Osteoblast (primary cell): ENCODE results near the gene NT5DC1. TPM values are rescaled to one million over a fixed set of nuclear protein-coding genes. Genes with fewer than 3 reads are reported as not detected.

ENCODE experiments used
- DNase-seq: peaks from one replicate; pipeline ENCODE4 v3.0.0; 2011; ENCODE audit warnings: low spot score, mixed read lengths; ENCODE audit not compliant: insufficient read length; ENCODE audit errors: missing footprints
- H2AFZ ChIP-seq: 2 replicates; pipeline ENCODE4 v1.6.0; 2011; ENCODE audit warnings: mild to moderate bottlenecking, low read length
- H3K27ac ChIP-seq: 2 replicates; pipeline ENCODE4 v1.5.1; 2011; ENCODE audit warnings: mild to moderate bottlenecking, low read depth, low read length, moderate library complexity
- H3K27me3 ChIP-seq: 2 replicates; pipeline ENCODE4 v1.6.0; 2012; ENCODE audit warnings: mild to moderate bottlenecking, control low read depth, inconsistent platforms, low read length, moderate library complexity; ENCODE audit not compliant: insufficient read depth
- H3K36me3 ChIP-seq: 2 replicates; pipeline ENCODE4 v1.5.1; 2011; ENCODE audit warnings: mild to moderate bottlenecking, low read length, control low read depth, moderate library complexity; ENCODE audit not compliant: insufficient read depth
- H3K4me1 ChIP-seq: 2 replicates; pipeline ENCODE4 v1.5.1; 2011; ENCODE audit warnings: mild to moderate bottlenecking, low read length, control low read depth, moderate library complexity; ENCODE audit not compliant: insufficient read depth
- H3K4me2 ChIP-seq: 2 replicates; pipeline ENCODE4 v1.6.0; 2011; ENCODE audit warnings: mild to moderate bottlenecking, low read length; ENCODE audit not compliant: insufficient read depth
- H3K4me3 ChIP-seq: fragments of 200-600 bp; sonication (generic); 3 replicates; pipeline ENCODE4 v1.5.1; 2012; ENCODE audit warnings: mild to moderate bottlenecking, low read length, inconsistent platforms; ENCODE audit not compliant: insufficient read depth
- H3K79me2 ChIP-seq: 2 replicates; pipeline ENCODE4 v1.6.0; 2012; ENCODE audit warnings: mild to moderate bottlenecking, low read length, control low read depth, inconsistent platforms; ENCODE audit not compliant: insufficient read depth
- H3K9me3 ChIP-seq: 2 replicates; pipeline ENCODE4 v1.5.1; 2011; ENCODE audit warnings: low read depth, low read length, control low read depth
- H4K20me1 ChIP-seq: 2 replicates; pipeline ENCODE4 v1.6.0; 2012; ENCODE audit warnings: mild to moderate bottlenecking, low read length, control low read depth; ENCODE audit not compliant: insufficient read depth
- CTCF ChIP-seq: IDR thresholded peaks from 2 replicates; pipeline ENCODE4 v1.5.1; 2011; ENCODE audit warnings: mild to moderate bottlenecking, low read depth, low read length, moderate library complexity; ENCODE audit errors: extremely low read depth
- total RNA-seq: library from RNA; depleted of rRNA; stranded (reverse); fragments of >200 nt; gene quantifications from 2 replicates; pipeline ENCODE4 v1.2.3, GENCODE V29; 2012

The NT5DC1 gene
- total RNA-seq, 1 donor = 7.2 TPM

DNA sequence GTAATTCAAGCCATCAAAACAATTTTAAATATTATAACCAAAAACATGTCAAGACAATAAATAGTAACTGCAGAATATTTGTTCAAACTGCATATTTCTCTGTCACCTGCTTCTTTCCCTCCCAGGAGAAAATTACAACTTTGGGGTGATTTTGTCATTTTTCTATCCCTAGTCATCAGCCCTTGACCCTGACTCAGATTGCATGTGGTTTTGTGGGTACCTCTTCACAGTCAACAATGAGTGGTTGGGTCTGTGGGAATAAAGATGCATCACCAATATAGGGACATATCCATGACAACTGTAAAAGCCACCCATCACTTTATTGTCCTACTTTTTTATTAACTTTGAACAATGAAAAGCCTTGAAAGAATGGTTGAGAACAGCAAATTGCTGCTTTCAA lies 18.0 kb downstream of the NT5DC1 start:
- H3K4me1 ChIP-seq = no peaks in the 10 kb centered on the region
- no peak overlapping the region for H3K27ac ChIP-seq
- H3K27me3 ChIP-seq = no peaks in the 10 kb centered on the region
- no peak overlapping the region for H3K4me3 ChIP-seq
- H3K9me3 ChIP-seq = no peaks in the 10 kb centered on the region
- DNase-seq = no peak
- H4K20me1 ChIP-seq = no peaks in the 10 kb centered on the region
- H3K36me3 ChIP-seq = no peaks in the 10 kb centered on the region
- TF ChIP-seq CTCF = no peak
- H2AFZ ChIP-seq = no peak overlapping the region
- no peak overlapping the region for H3K4me2 ChIP-seq
- no peaks in the 10 kb centered on the region for H3K79me2 ChIP-seq

- no peaks in the 10 kb centered on the region for H4K20me1 ChIP-seq
- no peak for DNase-seq
- no peaks in the 10 kb centered on the region for H3K9me3 ChIP-seq
- no peak overlapping the region for H3K4me3 ChIP-seq
- no peak for TF ChIP-seq CTCF
- H2AFZ ChIP-seq = no peak overlapping the region
- H3K4me1 ChIP-seq = no peaks in the 10 kb centered on the region
- H3K27ac ChIP-seq = no peak overlapping the region
- H3K79me2 ChIP-seq = no peaks in the 10 kb centered on the region
- H3K36me3 ChIP-seq = no peaks in the 10 kb centered on the region
- no peaks in the 10 kb centered on the region for H3K27me3 ChIP-seq
- no peak overlapping the region for H3K4me2 ChIP-seq
Observed at GRCh38 chr6:116120430-116120829, 19.8 kb downstream of the NT5DC1 start.

DNA sequence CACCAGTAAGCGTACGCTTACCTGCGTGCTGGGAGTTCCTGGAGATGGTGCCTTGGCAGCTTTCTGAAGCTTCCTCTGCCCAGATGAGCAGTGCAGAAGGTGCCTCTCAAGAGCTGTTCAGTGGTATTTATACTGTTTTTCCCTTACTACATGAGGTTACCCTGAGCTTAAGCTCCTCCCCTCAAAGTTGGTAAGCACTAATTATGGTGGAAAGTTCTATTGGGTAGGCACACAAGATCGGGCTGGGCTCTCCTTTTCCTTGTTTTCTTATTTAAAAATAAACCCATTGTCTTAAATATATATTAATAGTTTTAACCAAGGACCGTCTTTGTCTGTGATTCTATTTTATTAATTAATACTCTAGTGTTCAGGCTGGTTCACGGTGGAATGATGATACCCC lies 25.4 kb downstream of the NT5DC1 start, which contains the start of gene COL10A1:
COL10A1 (minus strand) TSS at position 101 of the 400 bp plus-strand sequence. CDS start 640 bp downstream, outside the sequence.
- H2AFZ ChIP-seq = no peak within 1 kb of the TSS
- no peak for TF ChIP-seq CTCF
- DNase-seq = no peak
- no peak within 1 kb of the TSS for H3K27ac ChIP-seq
- no peak within 1 kb of the TSS for H3K4me2 ChIP-seq
- no peaks in the 10 kb centered on the region for H3K36me3 ChIP-seq
- H3K79me2 ChIP-seq = no peaks in the 10 kb centered on the region
- no peaks in the 10 kb centered on the region for H3K27me3 ChIP-seq
- no peaks in the 10 kb centered on the region for H3K9me3 ChIP-seq
- H3K4me1 ChIP-seq = peaks cover 12% of the 10 kb centered on the region
- H3K4me3 ChIP-seq = no peak within 1 kb of the TSS
- H4K20me1 ChIP-seq = no peaks in the 10 kb centered on the region

DNA sequence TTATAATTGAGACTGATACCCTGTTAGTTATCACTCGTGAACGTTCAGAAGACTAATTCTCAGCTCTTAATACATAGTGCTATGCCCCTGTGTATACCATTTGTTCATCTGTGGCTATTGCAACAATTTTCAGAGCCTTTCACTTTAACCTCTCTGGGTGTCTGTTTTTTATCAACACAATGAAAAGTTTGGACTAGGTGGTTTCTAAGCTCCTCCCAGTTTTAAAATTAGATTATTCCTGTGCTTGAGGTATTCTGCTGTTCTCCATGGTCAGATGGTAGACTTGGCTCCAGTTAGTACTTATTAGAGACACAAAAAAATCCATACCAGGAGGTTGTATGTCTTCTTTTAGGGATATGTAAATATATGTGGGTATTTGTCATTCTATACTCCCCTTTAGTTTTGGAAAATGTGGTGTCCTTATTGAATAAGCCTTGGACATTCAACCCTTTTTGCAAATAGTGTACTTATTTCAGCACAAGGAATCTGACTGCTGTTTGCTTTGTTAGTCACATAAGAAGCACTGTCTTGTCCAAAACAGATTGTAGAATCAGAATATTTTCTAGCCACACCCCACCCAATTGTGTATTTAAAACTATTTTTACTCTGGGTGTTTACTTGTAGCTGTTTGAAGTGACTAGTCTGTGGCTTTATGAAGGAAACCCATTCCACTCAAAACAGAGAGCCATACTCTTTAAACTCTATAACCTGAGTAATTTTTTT lies 27.3 kb downstream of the NT5DC1 start:
- H3K9me3 ChIP-seq = no peaks in the 10 kb centered on the region
- peaks cover 12% of the 10 kb centered on the region for H3K4me1 ChIP-seq
- no peak overlapping the region for H3K4me3 ChIP-seq
- no peaks in the 10 kb centered on the region for H3K79me2 ChIP-seq
- no peak for TF ChIP-seq CTCF
- no peak for DNase-seq
- H3K36me3 ChIP-seq = no peaks in the 10 kb centered on the region
- no peaks in the 10 kb centered on the region for H4K20me1 ChIP-seq
- no peak overlapping the region for H2AFZ ChIP-seq
- no peak overlapping the region for H3K4me2 ChIP-seq
- no peak overlapping the region for H3K27ac ChIP-seq
- no peaks in the 10 kb centered on the region for H3K27me3 ChIP-seq
